GM10266 (cell line): ENCODE results near the gene NRG4.
A peak's percentile ranks its signal among the peaks of the same experiment; 100 is the strongest.
"Not testable (repeated sequence)": the region's sequence is repeated elsewhere in the genome, so short reads cannot be mapped to it uniquely, and the experiment has no call there.

Experiments used
- DNase-seq: peaks from one replicate; pipeline ENCODE4 v3.0.0; 2012; ENCODE audit errors: extremely low spot score
- TF ChIP-seq, protein P1 (sequence below): IDR thresholded peaks from 2 replicates; pipeline ENCODE4 v1.5.1; 2012; ENCODE audit warnings: mild to moderate bottlenecking, low read depth; ENCODE audit not compliant: control insufficient read depth, insufficient read depth; ENCODE audit errors: missing control alignments

NRG4 gene

DNA sequence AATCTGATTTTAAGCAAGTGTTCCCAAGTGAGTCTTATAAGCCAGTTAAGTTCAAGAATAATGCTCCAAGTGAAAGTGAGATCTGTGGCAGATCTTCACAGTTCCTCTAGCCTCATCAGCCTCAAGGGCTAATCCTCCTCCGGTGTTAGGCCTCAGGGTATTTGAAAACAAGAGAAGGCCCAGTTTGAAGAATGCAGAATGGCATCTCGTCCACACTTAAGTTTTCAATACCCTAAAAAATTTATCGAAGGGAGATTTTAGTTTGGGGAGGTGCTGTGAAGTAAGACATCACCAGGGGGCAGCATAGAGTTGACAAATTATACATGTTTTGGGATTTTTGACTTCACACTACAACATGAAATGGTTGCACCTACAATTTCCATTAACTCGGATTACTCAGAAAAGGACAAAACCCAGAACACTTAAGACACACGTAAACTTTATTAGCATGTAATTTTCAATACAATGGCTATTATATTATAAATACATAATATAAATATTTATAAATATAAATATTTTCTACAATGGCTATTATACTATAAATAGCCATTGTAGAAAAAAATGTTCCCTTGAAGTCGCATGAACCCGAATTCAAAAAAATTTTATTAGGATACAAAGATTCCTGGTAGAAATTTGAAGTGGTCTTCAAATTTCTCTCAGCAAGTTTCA is 45.2 kb upstream of the NRG4 start:
- TF ChIP-seq, protein P1, sequence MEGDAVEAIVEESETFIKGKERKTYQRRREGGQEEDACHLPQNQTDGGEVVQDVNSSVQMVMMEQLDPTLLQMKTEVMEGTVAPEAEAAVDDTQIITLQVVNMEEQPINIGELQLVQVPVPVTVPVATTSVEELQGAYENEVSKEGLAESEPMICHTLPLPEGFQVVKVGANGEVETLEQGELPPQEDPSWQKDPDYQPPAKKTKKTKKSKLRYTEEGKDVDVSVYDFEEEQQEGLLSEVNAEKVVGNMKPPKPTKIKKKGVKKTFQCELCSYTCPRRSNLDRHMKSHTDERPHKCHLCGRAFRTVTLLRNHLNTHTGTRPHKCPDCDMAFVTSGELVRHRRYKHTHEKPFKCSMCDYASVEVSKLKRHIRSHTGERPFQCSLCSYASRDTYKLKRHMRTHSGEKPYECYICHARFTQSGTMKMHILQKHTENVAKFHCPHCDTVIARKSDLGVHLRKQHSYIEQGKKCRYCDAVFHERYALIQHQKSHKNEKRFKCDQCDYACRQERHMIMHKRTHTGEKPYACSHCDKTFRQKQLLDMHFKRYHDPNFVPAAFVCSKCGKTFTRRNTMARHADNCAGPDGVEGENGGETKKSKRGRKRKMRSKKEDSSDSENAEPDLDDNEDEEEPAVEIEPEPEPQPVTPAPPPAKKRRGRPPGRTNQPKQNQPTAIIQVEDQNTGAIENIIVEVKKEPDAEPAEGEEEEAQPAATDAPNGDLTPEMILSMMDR: peak; percentile 73
- peak; percentile 66 for DNase-seq

DNA sequence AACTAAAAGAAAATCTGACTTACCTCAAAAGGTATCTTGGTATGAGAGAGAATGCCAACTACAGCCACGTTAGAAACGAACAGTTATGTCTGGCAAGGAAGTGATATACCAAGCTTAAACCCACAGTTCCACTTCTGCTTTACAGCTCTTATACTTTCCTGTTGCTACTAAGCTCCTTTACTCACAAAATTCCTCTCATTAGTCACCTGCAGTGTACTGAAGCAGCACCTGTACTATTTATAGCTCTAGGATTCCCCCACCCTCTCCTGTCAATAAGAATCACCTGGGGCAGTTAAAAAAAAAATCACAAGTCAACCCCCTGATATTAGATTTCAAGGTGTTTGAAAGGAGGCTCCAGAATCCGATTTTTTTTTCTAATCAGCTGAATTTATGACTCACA is 44.7 kb upstream of the NRG4 start:
- TF ChIP-seq, protein P1: no peak
- DNase-seq: peak; percentile 34

DNA sequence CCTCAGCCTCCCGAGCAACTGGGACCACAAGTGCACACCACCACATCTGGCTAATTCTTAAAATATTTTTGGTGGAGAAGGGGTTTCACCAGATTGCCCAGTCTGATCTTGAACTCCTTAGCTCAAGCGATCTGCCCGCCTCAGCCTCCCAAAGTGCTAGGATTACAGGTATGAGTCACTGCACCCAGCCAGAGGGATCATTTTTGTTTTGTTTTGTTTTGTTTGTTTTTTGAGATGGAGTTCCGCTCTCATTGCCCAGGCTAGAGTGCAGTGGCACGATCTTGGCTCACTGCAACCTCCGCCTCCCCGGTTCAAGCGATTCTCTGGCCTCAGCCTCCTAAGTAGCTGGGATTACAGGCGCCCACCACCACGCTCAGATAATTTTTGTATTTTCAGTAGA is 42.0 kb upstream of the NRG4 start:
- not testable (repeated sequence) for DNase-seq

DNA sequence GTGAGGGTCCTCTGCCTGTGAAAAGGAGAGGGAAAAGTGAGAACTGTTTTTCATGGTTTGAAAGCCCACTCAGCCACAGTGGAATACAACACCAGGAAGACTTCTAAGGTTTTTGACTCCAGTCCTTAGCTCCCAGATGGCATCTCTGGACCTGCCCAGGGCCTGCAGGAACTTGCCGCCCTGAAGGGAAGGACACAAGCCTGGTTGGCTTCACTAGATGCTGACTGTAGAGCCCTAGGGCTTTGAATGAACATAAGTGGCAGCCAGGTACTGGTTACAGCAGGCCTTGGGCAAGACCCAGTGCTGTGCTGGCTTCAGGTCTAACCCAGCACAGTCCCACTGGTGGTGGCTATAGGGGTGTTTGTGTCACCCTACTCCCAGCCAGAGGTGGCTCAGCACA is 26.3 kb upstream of the NRG4 start:
- TF ChIP-seq, protein P1: no peak
- no peak for DNase-seq

DNA sequence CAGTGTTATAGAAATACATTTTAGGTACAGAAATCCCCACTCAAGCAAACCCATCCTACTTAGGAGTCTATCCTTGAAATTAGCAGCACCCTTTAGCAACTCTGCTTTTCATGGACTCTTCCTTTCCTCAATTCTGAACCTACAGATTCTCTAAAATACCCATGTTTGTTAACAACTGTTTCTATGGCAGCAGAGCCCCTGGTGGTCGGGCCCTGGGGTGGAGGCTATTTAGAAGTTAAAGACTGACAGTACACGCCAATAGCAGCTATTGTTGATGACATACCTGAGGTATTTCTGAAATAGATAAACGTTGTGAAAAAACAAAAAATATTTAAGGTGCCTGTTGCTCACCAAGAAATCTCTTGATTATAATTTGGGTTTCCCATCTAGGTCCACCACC is 23.4 kb upstream of the NRG4 start:
- DNase-seq: no peak
- TF ChIP-seq, protein P1: no peak

DNA sequence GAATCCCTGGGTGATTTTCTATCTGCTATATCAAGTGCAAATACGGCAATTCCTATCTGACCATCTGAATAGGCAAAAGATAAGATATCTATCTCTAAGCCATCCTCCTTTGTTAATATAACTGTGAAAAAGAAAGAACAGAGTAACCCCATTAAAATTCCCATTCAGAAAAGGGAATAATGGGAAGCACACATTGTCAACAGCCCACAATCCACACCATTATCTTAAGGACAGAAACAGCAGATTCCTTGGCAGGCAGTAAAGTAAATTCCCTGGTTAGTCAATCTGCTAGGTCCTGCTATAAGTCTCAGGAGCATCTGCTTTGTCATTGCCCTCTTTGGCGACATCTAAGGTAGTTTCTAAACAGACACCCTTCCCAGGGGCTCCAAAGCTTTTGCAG is 21.9 kb upstream of the NRG4 start:
- no peak for DNase-seq
- TF ChIP-seq, protein P1: no peak

DNA sequence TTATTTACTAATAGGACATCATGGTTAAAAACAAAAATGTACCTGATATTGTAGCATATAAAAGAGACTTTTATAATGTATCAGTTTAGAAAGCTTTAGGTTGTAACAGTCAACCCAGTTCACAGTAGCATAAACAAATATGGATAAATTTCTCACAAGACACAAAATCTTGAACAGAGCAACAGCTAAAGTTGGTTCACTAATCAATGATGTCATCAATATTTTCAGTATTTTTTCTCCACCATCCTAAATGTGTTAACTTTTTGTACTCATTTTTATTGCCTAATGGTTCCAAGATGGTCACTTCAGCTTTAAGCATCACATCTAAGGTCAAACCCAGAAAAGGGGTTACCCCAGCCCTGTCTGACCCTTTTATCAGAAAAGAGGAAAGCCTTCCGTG is 21.2 kb upstream of the NRG4 start:
- TF ChIP-seq, protein P1: no peak
- DNase-seq: no peak

DNA sequence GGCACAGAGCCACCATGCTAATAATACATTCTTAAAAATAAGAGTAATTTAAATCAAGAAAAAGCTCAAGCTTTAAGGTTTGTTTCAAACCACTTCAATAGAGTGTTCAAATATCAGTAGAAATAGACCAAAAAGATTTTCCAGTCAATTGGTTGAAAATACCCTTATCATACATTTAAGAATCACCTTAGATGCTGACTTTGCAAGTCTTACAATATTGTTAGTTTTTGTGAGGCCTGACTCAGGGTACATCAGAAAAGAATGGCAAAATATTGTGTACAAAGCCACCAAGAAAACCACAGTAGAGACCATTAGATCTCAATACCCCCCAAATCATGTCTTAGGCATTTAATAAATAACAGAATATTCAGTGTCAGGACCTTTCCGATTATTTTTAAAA is 19.8 kb upstream of the NRG4 start:
- DNase-seq: no peak
- TF ChIP-seq, protein P1: no peak
